ENCODE measurements around the gene PRXL2A.
A peak's percentile ranks its signal among the peaks of the same experiment; 100 is the strongest.
"Not testable (repeated sequence)": the region's sequence is repeated elsewhere in the genome, so short reads cannot be mapped to it uniquely, and the experiment has no call there.

Gene PRXL2A

GRCh38 chr10:80474597-80474910 lies 66.2 kb downstream of the PRXL2A start:
- FAIRE-seq (no peak), DNase-seq (ENCODE audit: insufficient read length, low spot score) (no peak)
- TF ChIP-seq POLR2A (IDR thresholded peaks at IDR 0.05; ENCODE audit: low read depth, low read length): no peak

GRCh38 chr10:80474941-80475340 lies 66.6 kb downstream of the PRXL2A start:
- DNase-seq (ENCODE audit: insufficient read length, low spot score) (no peak), FAIRE-seq (no peak)

DNA sequence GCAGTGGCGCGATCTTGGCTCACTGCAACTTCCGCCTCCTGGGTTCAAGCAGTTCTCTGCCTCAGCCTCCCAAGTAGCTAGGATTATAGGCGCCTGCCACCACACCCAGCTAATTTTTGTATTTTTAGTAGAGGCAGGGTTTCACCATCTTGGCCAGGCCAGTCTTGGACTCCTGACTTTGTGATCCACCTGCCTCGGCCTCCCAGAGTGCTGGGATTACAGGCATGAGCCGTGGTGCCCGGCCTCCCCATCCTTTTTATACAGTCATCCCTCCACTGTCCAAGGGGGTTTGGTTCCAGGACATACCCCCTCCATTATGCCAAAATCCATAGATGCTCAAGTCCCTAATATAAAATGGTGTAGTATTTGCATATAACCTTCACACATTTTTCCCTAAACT lies 67.3 kb downstream of the PRXL2A start:
- not testable (repeated sequence) for FAIRE-seq; DNase-seq (ENCODE audit: insufficient read length, low spot score)

More at GRCh38 chr10:80474941-80475340, 66.6 kb downstream of the PRXL2A start:
- no peak for TF ChIP-seq POLR2A (IDR thresholded peaks at IDR 0.05; ENCODE audit: low read depth, low read length)

- DNase-seq (ENCODE audit: insufficient read length, low spot score) (no peak), FAIRE-seq (no peak)
- no peak for TF ChIP-seq POLR2A (IDR thresholded peaks at IDR 0.05; ENCODE audit: low read depth, low read length)
Measured at GRCh38 chr10:80476685-80477084, 68.3 kb downstream of the PRXL2A start.

GRCh38 chr10:80477813-80478212 lies 69.5 kb downstream of the PRXL2A start:
- peak; percentile 95 for FAIRE-seq
- no peak for TF ChIP-seq POLR2A (IDR thresholded peaks at IDR 0.05; ENCODE audit: low read depth, low read length)
- DNase-seq (ENCODE audit: insufficient read length, low spot score): peak; percentile 91

DNA sequence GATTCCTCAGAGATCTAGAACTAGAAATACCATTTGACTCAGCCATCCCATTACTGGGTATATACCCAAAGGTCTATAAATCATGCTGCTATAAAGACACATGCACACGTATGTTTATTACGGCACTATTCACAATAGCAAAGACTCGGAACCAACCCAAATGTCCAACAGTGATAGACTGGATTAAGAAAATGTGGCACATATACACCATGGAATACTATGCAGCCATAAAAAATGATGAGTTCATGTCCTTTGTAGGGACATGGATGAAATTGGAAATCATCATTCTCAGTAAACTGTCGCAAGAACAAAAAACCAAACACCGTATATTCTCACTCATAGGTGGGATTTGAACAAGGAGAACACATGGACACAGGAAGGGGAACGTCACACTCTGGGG lies 72.0 kb downstream of the PRXL2A start:
- not testable (repeated sequence) for DNase-seq (ENCODE audit: insufficient read length, low spot score); FAIRE-seq

- TF ChIP-seq POLR2A (IDR thresholded peaks at IDR 0.05; ENCODE audit: low read depth, low read length): no peak
Measured at GRCh38 chr10:80480852-80481251, 72.5 kb downstream of the PRXL2A start.

GRCh38 chr10:80484243-80484642 lies 75.9 kb downstream of the PRXL2A start:
- DNase-seq (ENCODE audit: insufficient read length, low spot score) (no peak), FAIRE-seq (no peak)
- TF ChIP-seq POLR2A (IDR thresholded peaks at IDR 0.05; ENCODE audit: low read depth, low read length): no peak

More at GRCh38 chr10:80480852-80481251, 72.5 kb downstream of the PRXL2A start:
- FAIRE-seq (no peak), DNase-seq (ENCODE audit: insufficient read length, low spot score) (no peak)

GRCh38 chr10:80484676-80485075 lies 76.3 kb downstream of the PRXL2A start:
- FAIRE-seq (peak; percentile 30), DNase-seq (ENCODE audit: insufficient read length, low spot score) (no peak)
- TF ChIP-seq POLR2A (IDR thresholded peaks at IDR 0.05; ENCODE audit: low read depth, low read length): no peak

DNA sequence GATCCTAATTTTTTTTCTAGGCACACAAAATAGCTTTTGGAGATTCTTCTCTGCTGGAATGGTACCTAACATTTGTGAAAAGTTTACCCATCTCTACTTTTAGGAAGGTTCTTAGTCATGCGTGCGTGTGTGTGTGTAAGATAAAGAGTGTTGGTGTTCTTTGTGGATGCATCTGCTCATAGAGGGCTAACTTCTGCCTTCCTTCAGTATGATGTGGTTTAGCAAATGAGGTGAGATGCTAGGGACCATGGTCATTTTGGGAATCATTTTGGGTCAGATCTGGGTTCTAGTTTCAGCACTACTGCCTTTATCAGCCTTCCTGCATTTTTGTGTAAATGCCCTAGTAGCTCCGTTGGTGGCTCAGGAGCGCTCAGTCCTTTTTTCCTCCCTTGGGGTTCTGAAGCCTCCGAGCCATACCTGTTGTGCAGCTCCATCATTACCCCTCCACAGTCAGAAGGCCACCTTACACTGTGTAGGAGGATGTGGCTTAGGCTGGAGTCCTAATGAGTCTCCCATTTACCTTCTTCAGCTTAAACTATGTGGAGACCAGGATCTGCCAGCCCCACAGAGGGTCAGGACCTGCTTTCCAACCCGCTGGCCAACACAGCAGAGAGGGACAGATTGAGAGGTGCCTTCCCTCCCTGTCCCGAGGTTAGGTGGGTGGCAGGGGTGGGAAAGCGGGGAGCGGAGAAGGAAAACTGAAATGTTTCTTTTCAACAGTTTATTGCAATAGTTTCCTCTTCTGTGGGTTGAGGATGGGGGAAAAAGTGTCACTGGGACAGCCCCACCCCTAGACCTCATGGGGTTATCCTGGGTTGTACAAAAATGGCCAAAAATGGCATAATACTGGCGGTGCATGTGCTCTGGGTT lies 77.0 kb downstream of the PRXL2A start:
- DNase-seq (ENCODE audit: insufficient read length, low spot score) (no peak), FAIRE-seq (no peak)
- no peak for TF ChIP-seq POLR2A (IDR thresholded peaks at IDR 0.05; ENCODE audit: low read depth, low read length)

DNA sequence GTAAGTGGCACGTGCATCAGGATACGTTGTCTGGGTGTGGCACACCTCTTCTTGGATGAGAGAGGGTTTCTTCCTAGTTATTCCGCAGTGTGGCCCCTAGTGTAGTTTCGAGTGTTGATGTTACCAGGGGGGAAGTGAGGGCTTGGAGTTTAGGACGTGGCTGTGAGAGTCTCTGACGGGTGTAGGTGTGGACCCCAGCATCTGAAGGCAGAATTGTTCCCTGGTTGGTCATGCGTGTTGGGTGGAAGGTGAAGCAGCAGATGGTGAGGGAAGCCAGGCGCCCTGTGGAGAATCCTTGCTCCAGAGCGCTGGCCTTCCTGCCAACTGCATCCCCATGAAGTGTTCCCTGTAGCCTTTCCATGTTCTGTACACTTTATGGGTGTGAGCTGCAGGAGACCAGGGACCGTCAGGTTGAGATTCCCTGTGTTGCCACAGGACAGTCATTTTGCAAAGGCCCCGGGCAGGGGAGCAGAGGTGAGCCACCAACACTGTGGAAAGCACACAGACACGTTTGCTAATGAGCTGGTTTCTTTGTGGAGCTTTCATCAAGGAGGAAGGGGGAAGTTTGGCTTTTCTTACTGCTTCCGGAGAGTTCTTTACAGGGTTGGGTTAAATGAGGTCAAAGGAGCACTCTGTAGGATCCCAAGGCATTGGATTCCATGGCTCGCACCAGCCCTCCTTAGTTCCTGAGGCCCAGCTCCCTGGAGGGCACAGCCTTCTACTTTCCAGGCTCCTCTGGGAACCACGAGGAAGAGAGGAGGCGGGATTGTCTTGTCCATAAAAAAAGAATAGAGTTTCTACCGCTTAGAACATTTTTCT lies 77.8 kb downstream of the PRXL2A start:
- FAIRE-seq: no peak
- DNase-seq (ENCODE audit: insufficient read length, low spot score): no peak
- no peak for TF ChIP-seq POLR2A (IDR thresholded peaks at IDR 0.05; ENCODE audit: low read depth, low read length)
